Osteocyte (in vitro differentiated cells): ENCODE data around the gene IRX2. TPM values are rescaled to one million over a fixed set of nuclear protein-coding genes. Genes with fewer than 3 reads are reported as not detected.

Source experiments
- DNase-seq: peaks from one replicate; pipeline ENCODE4 v3.0.0; 2021; ENCODE audit warnings: mixed read lengths; ENCODE audit not compliant: unreplicated experiment; ENCODE audit errors: extremely low spot score
- H3K27ac Mint-ChIP-seq: one replicate; pipeline ENCODE4 v1.8.0; 2021; ENCODE audit warnings: mild to moderate bottlenecking, mixed read lengths; ENCODE audit not compliant: unreplicated experiment
- H3K27me3 Mint-ChIP-seq: one replicate; pipeline ENCODE4 v1.8.0; 2021; ENCODE audit warnings: mixed read lengths; ENCODE audit not compliant: unreplicated experiment
- H3K36me3 Mint-ChIP-seq: one replicate; pipeline ENCODE4 v1.8.0; 2021; ENCODE audit warnings: mixed read lengths; ENCODE audit not compliant: unreplicated experiment
- H3K4me1 Mint-ChIP-seq: one replicate; pipeline ENCODE4 v1.8.0; 2021; ENCODE audit warnings: mixed read lengths; ENCODE audit not compliant: unreplicated experiment
- H3K4me3 Mint-ChIP-seq: one replicate; pipeline ENCODE4 v1.8.0; 2021; ENCODE audit warnings: mild to moderate bottlenecking, moderate library complexity, mixed read lengths; ENCODE audit not compliant: unreplicated experiment
- H3K9me3 Mint-ChIP-seq: one replicate; pipeline ENCODE4 v1.8.0; 2021; ENCODE audit warnings: mixed read lengths; ENCODE audit not compliant: unreplicated experiment
- CTCF ChIP-seq: fragments of 200-600 bp; sonication (generic); IDR thresholded peaks from 2 replicates; pipeline ENCODE4 v1.5.0; 2021; ENCODE audit warnings: antibody characterized with exemption, mild to moderate bottlenecking, moderate library complexity
- total RNA-seq: library from RNA; stranded (reverse); gene quantifications from 2 replicates; pipeline ENCODE4 v1.2.1, GENCODE V29; 2021

The IRX2 gene
- total RNA-seq, 1 donor from 2014 or later: 17.1 TPM

DNA sequence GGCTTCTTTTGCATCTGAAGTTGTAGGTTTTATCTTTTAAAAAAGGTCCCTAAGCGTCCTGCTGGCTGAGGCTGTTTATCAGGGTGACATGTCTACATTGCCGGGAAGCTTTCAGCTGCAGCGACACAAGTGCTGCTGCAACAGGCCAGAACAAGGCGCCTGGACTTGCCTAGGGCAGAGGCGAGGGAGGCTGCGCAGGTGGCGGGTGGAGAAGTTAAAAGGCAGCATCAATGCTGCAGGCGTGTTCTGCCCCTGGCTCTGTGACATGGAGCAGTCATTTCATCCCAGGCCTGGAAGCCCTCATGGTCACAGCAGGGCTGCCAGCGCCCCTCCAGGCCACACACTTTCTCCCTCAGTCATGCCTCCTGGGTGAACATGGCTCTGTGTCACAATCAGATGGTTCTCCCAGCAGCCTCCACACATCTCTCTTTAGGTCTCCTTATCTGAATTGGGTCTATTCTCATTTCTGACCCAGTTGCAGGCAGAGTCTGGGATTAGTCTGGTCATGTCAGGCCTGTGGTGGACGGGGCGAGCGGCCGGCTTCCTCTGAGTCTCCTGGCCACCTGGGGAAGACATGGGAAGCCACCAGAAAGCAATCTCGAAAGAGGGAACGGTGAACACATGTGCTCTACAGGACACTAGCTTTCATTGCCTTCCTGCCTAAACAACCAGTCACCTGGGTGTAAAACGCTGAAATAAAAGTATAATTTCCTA is 41.3 kb downstream of the IRX2 start:
- no peaks in the 10 kb centered on the region for H3K36me3 Mint-ChIP-seq
- no peaks in the 10 kb centered on the region for H3K4me1 Mint-ChIP-seq
- no peak overlapping the region for H3K27ac Mint-ChIP-seq
- no peak for TF ChIP-seq CTCF
- no peak for DNase-seq
- no peaks in the 10 kb centered on the region for H3K27me3 Mint-ChIP-seq
- H3K4me3 Mint-ChIP-seq: no peak overlapping the region
- H3K9me3 Mint-ChIP-seq: no peaks in the 10 kb centered on the region

- Mint-ChIP-seq H3K4me1 (no peaks in the 10 kb centered on the region), H3K27me3 (no peaks in the 10 kb centered on the region), H3K36me3 (no peaks in the 10 kb centered on the region), H3K4me3 (no peak overlapping the region), H3K9me3 (no peaks in the 10 kb centered on the region), H3K27ac (no peak overlapping the region)
- TF ChIP-seq CTCF: no peak
- no peak for DNase-seq
These were observed 42.7 kb downstream of the IRX2 start for GRCh38 chr5:2708751-2709150.

DNA sequence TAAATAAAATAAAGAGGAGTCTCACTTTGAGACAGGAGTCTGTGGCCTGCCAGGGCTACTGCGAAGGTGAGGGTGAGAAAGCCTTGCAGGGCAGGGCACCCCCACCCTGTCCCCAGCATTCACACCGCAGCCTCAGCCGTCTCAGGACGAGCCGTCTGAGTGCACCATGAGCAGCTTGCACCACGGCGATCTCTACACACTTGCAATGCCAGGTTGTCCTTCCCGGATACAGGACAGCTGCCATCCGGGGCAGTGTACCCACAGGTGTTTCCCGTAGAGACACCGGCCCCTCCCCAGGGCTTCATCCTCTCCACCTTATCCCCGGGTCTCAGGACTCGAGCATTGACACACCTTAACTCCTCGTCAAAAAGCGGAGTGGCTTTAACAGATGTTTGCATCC is 43.3 kb downstream of the IRX2 start:
- no peaks in the 10 kb centered on the region for H3K4me1 Mint-ChIP-seq

DNA sequence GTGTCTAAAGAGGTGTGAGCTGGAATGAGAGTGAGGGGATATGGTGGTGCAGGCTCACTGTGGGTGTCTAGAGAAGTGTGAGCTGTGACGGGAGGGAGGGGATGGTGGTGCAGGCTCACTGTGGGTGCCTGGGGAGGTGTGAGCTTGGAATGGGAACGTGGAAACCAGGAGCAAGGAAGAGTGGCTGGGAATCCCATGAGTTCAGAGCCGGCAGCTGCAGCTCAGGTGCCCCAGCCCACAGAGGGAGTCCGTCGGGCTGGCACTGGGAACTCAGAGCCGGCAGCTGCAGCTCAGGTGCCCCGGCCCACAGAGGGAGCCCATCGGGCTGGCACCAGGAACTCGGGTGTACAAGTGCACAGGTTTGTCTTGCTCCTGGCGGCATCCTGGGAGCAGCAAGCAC is 45.6 kb downstream of the IRX2 start:
- H3K36me3 Mint-ChIP-seq: no peaks in the 10 kb centered on the region
- H3K27ac Mint-ChIP-seq: no peak overlapping the region
- TF ChIP-seq CTCF: no peak
- H3K9me3 Mint-ChIP-seq: peaks cover 3% of the 10 kb centered on the region
- H3K4me3 Mint-ChIP-seq: no peak overlapping the region
- H3K27me3 Mint-ChIP-seq: no peaks in the 10 kb centered on the region
- no peaks in the 10 kb centered on the region for H3K4me1 Mint-ChIP-seq
- DNase-seq: no peak

More for the DNA sequence above, 43.3 kb downstream of the IRX2 start:
- no peaks in the 10 kb centered on the region for H3K36me3 Mint-ChIP-seq
- no peak for TF ChIP-seq CTCF
- H3K27ac Mint-ChIP-seq: no peak overlapping the region
- no peaks in the 10 kb centered on the region for H3K27me3 Mint-ChIP-seq
- H3K4me3 Mint-ChIP-seq: no peak overlapping the region
- DNase-seq: no peak
- no peaks in the 10 kb centered on the region for H3K9me3 Mint-ChIP-seq

DNA sequence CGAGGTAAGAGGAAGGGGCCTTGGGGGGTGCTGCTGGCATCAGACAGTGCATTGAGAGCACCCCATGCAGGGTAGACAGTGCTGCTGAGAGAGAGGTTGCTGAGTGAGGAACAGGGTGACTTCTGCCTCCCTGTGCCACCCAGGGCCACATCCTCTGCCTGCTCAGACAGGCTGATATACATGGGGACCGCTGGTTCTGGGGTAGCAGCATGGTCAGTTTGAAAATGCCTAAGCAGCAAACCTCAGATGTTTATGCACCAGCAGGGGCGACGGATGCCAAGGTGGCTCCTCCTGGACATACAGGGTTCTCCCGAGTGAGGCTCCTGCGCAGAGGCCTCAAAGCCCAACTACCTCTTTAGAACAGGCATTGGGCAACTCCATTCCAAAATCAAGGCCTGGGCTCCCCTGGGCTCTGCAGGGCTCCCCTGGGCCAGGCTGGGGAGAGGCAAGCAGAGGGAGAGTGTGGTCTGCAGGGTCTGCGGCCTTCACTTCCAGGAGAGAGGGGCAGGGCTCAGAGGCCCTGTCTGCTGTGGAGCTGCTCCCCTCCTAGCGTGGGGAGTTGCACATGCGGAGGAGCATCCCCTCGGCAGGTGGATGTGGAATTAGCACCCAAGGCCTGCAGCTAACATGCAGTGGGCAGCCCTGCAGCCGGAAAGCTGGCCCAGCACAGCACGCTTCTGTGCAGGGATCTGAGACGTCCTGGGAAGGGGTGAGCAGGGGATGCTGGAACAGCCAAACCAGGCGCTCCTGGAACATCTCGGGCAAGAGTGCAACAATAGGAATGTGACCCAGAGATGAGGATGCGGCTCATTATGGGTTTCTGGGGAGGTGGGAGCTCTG is 46.5 kb downstream of the IRX2 start:
- H3K9me3 Mint-ChIP-seq: peaks cover 9% of the 10 kb centered on the region
- no peaks in the 10 kb centered on the region for H3K4me1 Mint-ChIP-seq
- no peaks in the 10 kb centered on the region for H3K27me3 Mint-ChIP-seq
- no peak overlapping the region for H3K27ac Mint-ChIP-seq
- H3K4me3 Mint-ChIP-seq: no peak overlapping the region
- TF ChIP-seq CTCF: no peak
- no peaks in the 10 kb centered on the region for H3K36me3 Mint-ChIP-seq
- DNase-seq: no peak
